G401.6 (cell line): ENCODE results near the gene ANKRD2.
"Not testable (repeated sequence)": the region's sequence is repeated elsewhere in the genome, so short reads cannot be mapped to it uniquely, and the experiment has no call there.

ENCODE experiments used
- FAIRE-seq: peaks from 2 replicates; lab custom pipeline; 2012; peaks lifted over from hg19 to GRCh38; lab: Jason Lieb, UNC

Gene ANKRD2

DNA sequence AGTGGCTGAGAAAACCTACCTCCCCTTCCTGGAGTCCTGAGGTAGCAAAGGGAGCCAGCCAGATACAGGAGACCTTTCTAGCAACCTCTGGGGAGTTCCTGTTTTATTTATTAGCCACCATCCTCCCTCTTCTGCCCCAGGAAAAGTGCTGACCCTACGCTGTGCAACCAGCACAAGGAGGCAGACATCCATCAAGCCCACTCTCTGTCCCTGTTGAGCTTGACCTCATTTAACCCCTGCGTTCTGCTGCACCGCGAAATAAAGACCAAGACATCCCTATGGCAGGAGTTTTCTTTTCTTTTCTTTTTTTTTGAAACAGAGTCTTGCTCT is 25.3 kb upstream of the ANKRD2 start:
- no peak for FAIRE-seq

- no peak for FAIRE-seq
Measured at GRCh38 chr10:97547962-97548361, 24.6 kb upstream of the ANKRD2 start.

DNA sequence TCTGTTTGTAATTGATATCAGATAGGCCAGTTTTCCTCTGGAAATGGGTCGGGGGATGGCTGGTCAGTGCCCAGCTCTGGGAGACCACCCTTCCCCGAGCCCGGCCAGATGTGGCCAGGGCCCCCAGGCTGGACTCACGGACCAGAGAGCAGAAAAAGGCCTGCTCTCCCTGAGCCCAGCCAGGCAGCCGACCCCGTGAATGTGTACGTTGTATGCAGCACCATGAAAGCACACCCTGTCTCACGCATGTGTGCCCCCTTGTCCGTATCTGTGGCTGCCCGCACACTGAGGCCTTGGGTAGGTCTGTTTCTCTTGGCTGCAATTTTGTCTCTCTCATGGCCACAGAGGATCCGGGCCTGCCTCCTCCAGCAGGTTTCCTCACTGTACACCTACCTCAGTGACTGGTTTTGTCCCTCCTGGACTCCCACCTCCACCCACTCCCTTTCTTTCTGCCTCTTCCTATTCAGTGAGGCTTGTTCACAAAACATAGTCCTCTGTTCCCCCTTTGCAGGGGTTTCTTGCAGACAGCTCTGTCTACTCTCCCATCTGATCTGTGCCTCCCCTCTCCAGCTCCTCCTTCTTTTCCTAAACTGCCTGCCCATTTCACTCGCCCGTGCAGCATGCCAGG is 23.6 kb upstream of the ANKRD2 start:
- FAIRE-seq: no peak

- no peak for FAIRE-seq
Measured at GRCh38 chr10:97549587-97550322, 22.8 kb upstream of the ANKRD2 start.

- FAIRE-seq: no peak
Measured at GRCh38 chr10:97550336-97551149, 22.0 kb upstream of the ANKRD2 start.

DNA sequence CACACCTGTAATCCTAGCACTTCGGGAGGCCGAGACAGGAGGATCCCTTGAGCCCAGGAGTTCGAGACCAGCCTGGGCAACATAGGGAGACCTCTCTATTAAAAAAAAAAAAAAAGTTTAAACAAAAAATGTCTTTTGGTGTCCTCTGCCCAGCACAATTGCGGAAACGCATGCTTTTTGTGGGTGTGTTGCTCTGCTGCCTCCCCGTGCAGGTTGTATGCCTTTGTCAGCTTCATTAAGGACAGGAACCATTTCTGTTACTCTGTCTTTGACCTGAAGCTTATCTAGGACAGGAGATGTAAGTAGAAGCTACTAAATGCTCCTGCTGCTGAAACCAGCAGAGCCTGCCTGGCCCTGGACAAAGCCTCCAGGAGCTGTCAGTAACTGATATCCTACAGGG is 21.3 kb upstream of the ANKRD2 start:
- FAIRE-seq: no peak

- peak; percentile 73 for FAIRE-seq
Measured at GRCh38 chr10:97553575-97554031, 19.0 kb upstream of the ANKRD2 start.

DNA sequence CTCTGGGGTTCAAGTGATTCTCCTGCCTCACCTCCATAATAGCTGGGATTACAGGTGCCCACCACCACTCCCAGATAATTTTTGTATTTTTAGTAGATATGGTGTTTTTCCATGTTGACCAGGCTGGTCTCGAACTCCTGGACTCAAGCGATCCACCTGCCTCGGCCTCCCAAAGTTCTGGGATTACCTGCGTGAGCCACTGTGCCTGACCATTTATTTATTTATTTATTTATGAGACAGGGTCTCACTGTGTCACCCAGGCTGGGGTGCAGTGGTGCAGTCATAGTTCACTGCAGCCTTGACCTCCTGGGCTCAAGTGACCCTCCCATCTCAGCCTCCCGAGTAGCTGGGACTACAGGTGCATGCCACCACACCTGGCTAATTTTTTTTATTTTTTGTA is 18.2 kb upstream of the ANKRD2 start:
- FAIRE-seq: not testable (repeated sequence)

DNA sequence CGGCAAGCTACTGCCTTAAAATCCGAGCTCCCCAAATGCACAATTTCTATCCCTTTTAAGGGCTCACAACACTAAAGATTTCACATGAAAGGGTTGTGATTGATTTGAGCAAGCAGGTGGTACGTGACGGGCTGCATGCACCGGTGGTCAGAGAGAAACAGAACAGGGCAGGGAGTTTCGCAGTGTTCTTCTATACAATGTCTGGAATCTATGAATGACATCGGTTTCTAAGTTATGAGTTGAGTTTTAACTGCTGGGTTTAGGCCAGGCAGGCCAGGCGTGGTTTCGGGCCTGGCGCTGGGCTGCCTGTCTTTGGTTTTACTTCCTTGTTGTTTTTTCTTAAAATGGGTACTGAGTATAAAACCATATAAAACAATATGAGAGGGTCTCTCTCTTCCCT is 17.0 kb upstream of the ANKRD2 start:
- FAIRE-seq: not testable (repeated sequence)

DNA sequence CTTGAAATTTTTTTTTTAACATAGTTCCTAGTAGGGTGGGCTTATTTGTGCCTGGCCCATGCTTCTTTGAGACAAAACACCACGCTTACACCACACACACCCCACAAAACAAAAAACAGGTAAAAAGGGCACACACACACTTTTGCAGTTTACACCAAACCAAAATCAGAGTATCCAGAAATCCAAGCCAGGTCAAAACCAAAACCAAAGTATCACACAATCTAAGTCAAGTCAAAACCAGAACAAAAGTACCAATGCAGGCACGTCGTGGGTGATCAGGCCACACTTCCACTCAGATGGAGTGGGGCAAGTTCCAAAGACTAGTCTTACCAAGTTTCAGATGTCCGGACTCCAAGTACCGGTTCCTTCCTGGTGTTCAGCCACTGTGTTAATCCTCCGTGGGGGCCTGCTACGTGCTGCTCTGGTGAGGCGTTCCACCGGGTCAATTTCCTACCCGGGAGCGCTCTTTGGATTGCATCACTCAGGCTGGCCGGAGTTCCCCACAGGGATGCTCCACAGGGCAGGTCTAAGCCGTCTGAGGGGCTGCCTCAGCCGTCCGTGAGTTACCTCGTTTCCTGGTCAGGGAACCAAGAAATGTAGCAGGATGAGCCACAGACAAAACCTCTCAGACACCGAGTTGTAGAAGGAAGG is 11.7 kb upstream of the ANKRD2 start:
- not testable (repeated sequence) for FAIRE-seq

DNA sequence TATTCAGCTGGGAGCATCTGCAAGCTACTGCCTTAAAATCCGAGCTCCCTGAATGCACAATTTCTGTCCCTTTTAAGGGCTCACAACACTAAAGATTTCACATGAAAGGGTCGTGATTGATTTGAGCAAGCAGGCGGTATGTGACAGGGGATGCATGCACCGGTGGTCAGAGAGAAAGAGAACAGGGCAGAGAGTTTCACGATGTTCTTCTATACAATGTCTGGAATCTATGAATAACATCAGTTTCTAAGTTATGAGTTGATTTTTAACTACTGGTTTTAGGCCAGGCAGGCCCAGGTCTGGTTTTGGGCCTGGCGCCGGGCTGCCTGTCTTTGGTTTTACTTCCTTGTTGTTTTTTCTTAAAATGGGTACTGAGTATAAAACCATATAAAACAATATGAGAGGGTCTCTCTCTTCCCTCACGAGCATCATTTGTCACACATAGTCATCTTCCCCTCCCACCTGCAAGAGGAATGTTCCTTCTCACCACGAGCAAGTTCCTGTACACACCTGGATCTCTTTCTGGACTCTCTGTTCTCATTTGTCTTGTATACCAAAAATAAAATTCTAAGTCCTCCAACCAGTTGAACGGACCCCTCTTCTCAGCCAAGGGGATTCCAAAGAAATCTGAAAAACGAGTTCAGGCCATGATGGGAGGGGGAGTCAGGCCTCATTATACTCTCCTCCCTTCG is 11.0 kb upstream of the ANKRD2 start:
- not testable (repeated sequence) for FAIRE-seq

- not testable (repeated sequence) for FAIRE-seq
Measured at GRCh38 chr10:97562329-97562728, 10.2 kb upstream of the ANKRD2 start.

DNA sequence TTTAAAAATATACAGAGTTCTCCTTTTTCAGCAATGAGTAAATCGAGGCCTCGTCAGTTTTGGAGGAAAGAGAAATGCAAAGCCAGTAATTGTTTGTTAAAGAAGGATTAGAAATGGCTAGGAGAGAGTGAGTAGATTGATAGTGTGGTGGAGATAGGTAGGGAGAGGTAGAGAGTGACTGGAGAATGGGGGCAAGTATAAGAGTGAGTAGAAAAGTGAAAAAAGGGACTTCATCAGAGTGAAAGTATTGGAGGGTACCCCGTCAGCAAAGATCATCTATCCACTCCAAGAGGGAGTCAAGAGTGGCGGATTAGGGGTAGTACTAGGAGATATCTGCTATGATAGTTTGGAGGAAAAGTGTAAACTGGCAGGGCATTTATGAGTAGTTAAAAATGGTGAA is 9.2 kb upstream of the ANKRD2 start:
- FAIRE-seq: no peak

DNA sequence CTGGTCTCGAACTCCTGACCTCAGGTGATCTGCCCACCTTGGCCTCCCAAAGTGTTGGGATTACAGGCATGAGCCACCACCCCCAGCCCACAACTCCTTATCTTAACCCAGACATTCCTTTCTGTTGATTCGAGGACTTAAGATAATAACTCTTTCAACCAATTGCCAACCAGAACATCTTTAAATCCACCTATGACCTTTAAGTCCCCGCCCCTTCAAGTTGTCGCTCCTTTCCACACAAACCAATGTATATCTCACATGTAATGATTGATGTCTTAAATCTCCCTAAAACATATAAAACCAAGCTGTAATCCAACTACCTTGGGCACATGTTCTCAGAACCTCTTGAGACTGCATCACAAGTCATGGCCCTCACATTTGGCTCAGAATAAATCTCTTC is 7.8 kb upstream of the ANKRD2 start:
- no peak for FAIRE-seq

DNA sequence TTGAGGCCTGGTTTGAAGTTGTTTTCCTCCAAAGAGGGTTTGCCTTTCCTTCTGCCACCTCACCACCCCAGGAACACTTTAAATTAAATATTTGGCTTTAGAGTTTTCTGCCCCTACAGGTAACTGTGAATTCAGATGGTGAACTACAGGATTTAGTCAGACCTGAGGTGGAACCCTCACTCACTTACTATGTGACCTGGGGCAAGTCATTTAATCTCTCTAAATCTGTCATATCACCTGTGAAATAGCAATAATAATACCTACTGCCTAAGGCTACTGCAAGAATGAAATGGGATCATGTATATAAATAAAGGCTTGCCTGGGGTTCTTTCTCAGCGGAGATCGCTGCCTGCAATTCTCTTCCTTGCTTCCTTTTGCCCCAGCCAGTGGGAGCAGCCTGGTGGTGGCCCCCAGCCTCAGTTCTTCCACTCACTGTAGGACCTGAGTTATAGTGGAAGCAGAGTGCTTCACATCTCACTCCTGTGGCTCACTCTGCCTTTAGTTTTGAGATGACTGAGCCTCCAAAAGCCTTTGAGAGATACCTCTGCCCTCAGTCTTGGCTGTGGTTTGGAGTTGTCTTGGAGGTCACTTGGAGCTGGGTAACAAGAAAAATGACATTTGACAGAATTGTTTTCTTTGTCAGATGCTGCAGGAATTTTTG is 6.1 kb upstream of the ANKRD2 start:
- FAIRE-seq: no peak

- no peak for FAIRE-seq
Measured at GRCh38 chr10:97567891-97568290, 4.7 kb upstream of the ANKRD2 start.

DNA sequence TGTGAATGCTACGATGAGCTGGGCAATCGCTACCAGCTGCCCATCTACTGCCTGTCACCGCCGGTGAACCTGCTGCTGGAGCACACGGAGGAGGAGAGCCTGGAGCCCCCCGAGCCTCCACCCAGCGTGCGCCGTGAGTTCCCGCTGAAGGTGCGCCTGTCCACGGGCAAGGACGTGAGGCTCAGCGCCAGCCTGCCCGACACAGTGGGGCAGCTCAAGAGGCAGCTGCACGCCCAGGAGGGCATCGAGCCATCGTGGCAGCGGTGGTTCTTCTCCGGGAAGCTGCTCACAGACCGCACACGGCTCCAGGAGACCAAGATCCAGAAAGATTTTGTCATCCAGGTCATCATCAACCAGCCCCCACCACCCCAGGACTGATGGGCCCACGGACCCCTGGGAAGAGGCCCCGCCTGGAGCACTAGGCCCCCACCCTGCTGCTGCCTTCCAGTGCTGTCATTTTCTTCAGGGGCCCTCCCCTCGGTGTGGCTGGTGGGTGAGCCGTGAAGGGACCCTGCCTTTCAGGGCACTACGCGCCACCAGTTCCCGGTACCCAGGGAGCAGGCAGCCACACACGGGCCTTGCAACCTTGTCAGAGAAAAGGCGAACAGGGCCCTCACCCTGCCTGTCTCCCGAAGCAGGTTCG is 2.3 kb upstream of the ANKRD2 start:
- no peak for FAIRE-seq

DNA sequence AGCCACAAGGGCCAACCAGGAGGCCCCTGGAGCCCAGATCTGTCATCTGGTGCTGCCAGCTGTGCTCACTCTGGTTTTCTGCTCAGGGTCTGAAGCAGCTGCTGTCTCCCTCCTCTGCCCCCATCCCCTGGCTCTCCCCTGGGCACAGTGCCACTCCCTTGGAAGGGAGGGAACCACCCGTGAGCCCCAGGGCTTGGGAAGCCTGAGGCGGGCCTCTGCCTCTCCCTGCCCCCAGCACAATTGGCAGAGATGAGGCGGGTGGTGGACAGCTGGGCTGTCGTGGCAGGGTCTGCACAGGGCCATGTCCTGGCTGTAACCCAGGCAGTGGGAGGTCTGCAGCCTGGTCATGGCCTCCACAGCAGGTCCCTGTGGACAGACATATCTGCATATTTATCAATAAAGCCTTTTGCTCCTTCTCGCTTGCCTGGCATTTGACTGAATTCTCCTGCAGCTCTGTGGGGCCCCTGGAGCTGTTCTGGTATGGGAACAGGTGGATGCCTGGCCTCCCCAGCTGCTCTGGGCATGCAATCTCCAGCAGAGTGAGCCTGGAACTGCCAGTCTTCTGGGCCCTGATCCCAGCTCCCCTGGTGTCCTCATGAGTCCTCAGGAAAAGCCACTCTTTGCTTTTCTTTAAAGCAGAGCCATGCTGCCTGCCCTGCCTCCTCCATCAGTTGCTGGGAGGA is 1.6 kb upstream of the ANKRD2 start:
- FAIRE-seq: no peak

DNA sequence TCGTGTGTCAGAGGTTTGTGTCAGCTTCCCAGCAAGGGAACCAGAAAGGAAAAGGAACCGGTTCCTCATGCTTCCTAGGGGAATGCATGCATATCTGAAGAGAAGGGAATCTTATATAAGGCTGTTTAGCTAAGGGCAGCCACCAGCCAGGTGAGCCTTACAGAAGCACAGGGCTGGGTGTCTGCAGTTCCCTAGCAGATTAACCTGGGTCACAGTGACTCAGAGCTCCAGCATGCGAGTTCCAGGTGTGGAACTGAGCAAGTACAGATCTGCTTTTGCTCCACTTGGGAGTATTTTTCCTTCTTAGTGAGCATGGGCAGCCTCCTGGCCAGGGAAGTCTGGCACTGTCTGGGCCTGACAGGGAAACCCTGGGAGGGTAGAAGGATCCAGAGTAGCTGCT is 957 bp upstream of the ANKRD2 start:
- FAIRE-seq: no peak

GRCh38 chr10:97573021-97573420 is 442 bp downstream of the ANKRD2 start:
- FAIRE-seq: no peak

DNA sequence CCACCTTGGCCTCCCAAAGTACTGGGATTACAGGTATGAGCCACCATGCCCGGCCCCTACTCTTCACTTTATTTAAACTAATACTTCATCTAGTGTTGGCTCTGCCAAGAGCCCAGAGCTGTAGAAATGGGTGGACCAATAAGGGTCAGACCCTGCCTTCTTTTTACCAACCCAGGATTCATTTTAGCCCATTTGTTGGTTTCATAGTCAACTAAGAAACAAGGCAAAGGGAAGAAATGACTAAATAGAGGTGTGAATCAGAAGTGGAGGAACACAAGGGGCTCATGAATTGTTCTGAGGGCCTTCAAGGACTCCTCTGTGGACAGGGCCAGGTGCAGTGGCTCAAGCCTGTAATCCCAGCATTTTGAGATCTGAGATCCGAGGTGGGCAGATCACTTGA is 1.1 kb downstream of the ANKRD2 start:
- no peak for FAIRE-seq
